ENCODE measurements around the gene STYXL2.
A peak's percentile ranks its signal among the peaks of the same experiment; 100 is the strongest.

STYXL2 gene

GRCh38 chr1:167136806-167137205 is 42.9 kb downstream of the STYXL2 start:
- peak; percentile 61 for DNase-seq

GRCh38 chr1:167137332-167137781 is 43.5 kb downstream of the STYXL2 start:
- peak; percentile 96 for DNase-seq

DNA sequence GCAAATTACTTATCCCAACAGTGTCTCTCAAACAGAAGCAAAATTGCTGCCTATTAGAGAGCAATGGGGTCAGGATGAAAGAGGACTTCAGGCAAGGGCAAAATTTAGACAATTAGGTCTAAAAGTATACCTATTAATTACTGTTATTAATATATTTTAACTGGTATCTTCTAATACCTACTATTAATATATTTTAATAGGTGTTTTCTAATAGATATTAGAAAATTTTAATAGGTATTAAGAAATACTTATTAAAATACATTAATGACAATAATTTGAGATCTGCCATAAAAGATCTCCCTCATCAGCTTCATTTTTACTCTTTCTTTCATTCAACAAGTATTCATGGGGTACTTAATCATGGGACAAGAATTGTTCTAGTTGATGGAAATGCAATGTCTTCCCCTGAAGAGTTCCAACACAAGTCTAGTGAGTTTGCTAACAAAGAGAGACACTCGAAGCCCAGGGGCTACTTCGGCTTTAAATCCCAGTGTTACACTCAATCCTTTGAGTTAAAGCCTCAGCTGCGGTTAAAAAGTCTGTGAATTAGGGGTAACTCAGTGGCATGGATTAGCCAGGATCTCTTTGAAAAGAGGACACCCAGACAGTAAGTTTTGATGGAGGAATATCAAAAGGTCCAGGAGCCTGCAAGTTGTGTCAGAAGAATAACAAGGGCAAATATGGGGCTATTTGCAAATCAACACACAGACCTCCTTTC is 44.1 kb downstream of the STYXL2 start:
- peak; percentile 72 for DNase-seq

DNA sequence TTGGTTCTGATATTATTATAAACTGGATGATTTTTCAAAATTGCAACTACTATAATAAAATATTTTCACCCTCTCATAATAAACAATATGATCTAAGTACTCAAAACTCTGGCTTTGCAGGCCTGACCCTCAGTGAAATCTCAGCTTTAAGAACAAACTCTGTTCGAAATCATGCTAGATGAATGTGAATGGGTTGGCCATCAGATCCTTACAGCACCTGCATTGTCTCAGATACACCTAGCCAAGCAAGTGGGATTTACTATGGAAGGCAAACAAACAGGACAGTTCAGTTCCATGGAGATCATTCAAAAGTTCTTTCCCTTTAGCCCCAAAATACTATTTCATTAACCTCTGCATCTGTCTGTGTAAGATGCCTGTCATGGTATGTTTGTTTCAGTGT is 44.8 kb downstream of the STYXL2 start:
- DNase-seq = peak; percentile 26

- peak; percentile 26 for DNase-seq
Observed at GRCh38 chr1:167141963-167142362, 48.1 kb downstream of the STYXL2 start.
